SU-DHL-6 (cell line): Measurements from ENCODE around the gene ABCB7.

Source experiments
- CTCF ChIP-seq: fragments of 200-600 bp; sonication (generic); IDR thresholded peaks from one replicate; pipeline ENCODE4 v1.5.1; 2017; ENCODE audit warnings: antibody characterized with exemption, mild to moderate bottlenecking, low read length, moderate library complexity; ENCODE audit not compliant: insufficient read depth, poor library complexity, severe bottlenecking
- EZH2phosphoT487 ChIP-seq: fragments of 200-600 bp; sonication (generic), shearing (Covaris generic); conservative IDR thresholded peaks from 2 replicates; pipeline ENCODE4 v1.6.1; 2018; ENCODE audit warnings: mild to moderate bottlenecking, antibody characterized with exemption, low read length, moderate library complexity, mixed read lengths

GRCh38 chrX:75106772-75107171 lies 49.3 kb downstream of the ABCB7 start:
- no peak for TF ChIP-seq CTCF
- no peak for TF ChIP-seq EZH2phosphoT487
